Loucy (cell line): Measurements from ENCODE around the gene ARRDC1.

Experiments used
- H2AFZ ChIP-seq: fragments of 200-600 bp; sonication (generic); 2 replicates; pipeline ENCODE4 v1.6.0; 2016; ENCODE audit warnings: antibody characterized with exemption, mild to moderate bottlenecking, low read length, moderate library complexity
- H3F3A ChIP-seq: fragments of 200-600 bp; 2 replicates; pipeline ENCODE4 v1.6.0; 2016; ENCODE audit warnings: antibody characterized with exemption, low read depth, mild to moderate bottlenecking
- H3K27me3 ChIP-seq: fragments of 200-600 bp; sonication (generic); 2 replicates; pipeline ENCODE4 v1.6.1; 2014; ENCODE audit warnings: low read length, mild to moderate bottlenecking; ENCODE audit not compliant: insufficient read depth, poor library complexity, severe bottlenecking
- H3K36me3 ChIP-seq: fragments of 200-600 bp; sonication (generic); 2 replicates; pipeline ENCODE4 v1.6.1; 2016; ENCODE audit warnings: low read length; ENCODE audit not compliant: insufficient read depth
- H3K4me1 ChIP-seq: fragments of 200-600 bp; sonication (generic); 2 replicates; pipeline ENCODE4 v1.5.1; 2014; ENCODE audit warnings: low read length, mild to moderate bottlenecking; ENCODE audit not compliant: insufficient read depth, poor library complexity, severe bottlenecking
- H3K4me2 ChIP-seq: fragments of 200-600 bp; sonication (generic); 2 replicates; pipeline ENCODE4 v1.6.0; 2014; ENCODE audit warnings: antibody characterized with exemption, low read length, low read depth, mild to moderate bottlenecking; ENCODE audit not compliant: poor library complexity, severe bottlenecking
- H3K4me3 ChIP-seq: fragments of 200-600 bp; sonication (generic); 2 replicates; pipeline ENCODE4 v1.5.1; 2014; ENCODE audit warnings: low read length, mild to moderate bottlenecking, mixed read lengths; ENCODE audit not compliant: poor library complexity, severe bottlenecking
- H3K79me2 ChIP-seq: fragments of 200-600 bp; sonication (generic); 2 replicates; pipeline ENCODE4 v1.6.1; 2014; ENCODE audit warnings: low read length; ENCODE audit not compliant: insufficient read depth
- H3K9ac ChIP-seq: fragments of 200-600 bp; sonication (generic); 2 replicates; pipeline ENCODE4 v1.6.0; 2014; ENCODE audit warnings: mild to moderate bottlenecking, low read depth, low read length, moderate library complexity; ENCODE audit not compliant: poor library complexity, severe bottlenecking
- H3K9me2 ChIP-seq: fragments of 200-600 bp; sonication (generic); replicated peaks from 2 replicates; pipeline ENCODE4 v1.6.1; 2016; ENCODE audit warnings: low read depth, low read length, mixed read lengths
- H3K9me3 ChIP-seq: fragments of 200-600 bp; sonication (generic); 2 replicates; pipeline ENCODE4 v1.6.1; 2014; ENCODE audit warnings: mild to moderate bottlenecking, antibody characterized with exemption, low read length, low read depth; ENCODE audit not compliant: insufficient read depth
- H4K20me1 ChIP-seq: fragments of 200-600 bp; sonication (generic); 2 replicates; pipeline ENCODE4 v1.6.0; 2014; ENCODE audit warnings: antibody characterized with exemption, low read length, mild to moderate bottlenecking; ENCODE audit not compliant: insufficient read depth, poor library complexity, severe bottlenecking
- EZH2phosphoT487 ChIP-seq: fragments of 200-600 bp; IDR thresholded peaks from 2 replicates; pipeline ENCODE4 v1.6.1; 2018; ENCODE audit warnings: antibody characterized with exemption, mild to moderate bottlenecking, moderate library complexity, borderline replicate concordance
- TF ChIP-seq, protein P1 (sequence below): fragments of 200-600 bp; sonication (generic); conservative IDR thresholded peaks from 2 replicates; pipeline ENCODE4 v1.5.1; 2014; ENCODE audit warnings: mild to moderate bottlenecking, antibody characterized with exemption, low read length

The ARRDC1 gene, protein sequence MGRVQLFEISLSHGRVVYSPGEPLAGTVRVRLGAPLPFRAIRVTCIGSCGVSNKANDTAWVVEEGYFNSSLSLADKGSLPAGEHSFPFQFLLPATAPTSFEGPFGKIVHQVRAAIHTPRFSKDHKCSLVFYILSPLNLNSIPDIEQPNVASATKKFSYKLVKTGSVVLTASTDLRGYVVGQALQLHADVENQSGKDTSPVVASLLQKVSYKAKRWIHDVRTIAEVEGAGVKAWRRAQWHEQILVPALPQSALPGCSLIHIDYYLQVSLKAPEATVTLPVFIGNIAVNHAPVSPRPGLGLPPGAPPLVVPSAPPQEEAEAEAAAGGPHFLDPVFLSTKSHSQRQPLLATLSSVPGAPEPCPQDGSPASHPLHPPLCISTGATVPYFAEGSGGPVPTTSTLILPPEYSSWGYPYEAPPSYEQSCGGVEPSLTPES

DNA sequence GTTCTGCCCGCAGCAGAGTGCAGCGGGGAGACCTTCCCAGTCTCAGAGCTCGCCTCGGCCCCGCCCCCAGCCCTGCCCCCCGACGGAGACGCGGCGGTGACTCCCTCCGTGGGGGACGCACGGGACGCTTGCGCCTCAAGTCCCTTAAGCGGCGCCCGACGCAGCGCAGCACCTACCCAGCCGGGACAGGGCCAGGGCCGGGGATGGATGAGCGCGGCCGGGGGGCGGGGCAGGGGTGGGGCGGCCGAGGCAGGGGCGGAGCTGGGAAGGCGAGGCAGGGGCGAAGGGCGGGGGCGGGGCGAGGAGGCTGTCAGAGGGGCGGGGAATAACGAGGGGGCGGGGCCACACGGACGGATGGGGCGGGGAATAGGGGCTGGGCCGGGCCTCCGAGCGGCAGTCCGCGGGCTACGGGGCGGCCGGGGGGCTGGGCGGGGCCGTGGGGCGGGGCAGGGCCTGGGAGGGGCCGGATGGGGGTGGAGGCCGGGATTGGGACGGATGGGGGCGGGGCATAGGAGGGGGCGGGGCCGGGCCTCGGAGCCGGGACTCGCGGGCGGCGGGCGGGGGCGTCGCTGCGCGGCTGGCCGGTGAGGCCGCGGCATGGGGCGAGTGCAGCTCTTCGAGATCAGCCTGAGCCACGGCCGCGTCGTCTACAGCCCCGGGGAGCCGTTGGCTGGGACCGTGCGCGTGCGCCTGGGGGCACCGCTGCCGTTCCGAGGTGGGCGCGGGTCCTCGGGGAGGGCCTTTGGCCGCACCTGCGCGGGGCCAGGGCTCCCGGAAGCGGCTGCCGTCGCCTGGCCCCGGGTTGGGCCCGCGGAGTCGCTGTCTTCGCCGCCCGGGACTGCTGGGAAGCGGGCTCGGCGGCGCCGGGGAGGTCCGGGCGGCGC, at the start of gene ARRDC1:
TSS of gene ARRDC1 (plus strand) at position 566 of the 884 bp plus-strand sequence. CDS start at position 598, 32 bp downstream.
- Histone ChIP-seq H2AFZ (peak within 1 kb of the TSS; percentile 81; the same call in 1 of the 2 replicates), H3K9me3 (no peaks in the 10 kb centered on the region), H3K9me2 (no peaks in the 10 kb centered on the region), H3K4me1 (peaks cover 27% of the 10 kb centered on the region), H3K79me2 (peaks cover 17% of the 10 kb centered on the region), H3F3A (0 out of 2 replicates have a peak, but pooled peaks cover 2% of the 10 kb centered on the region), H4K20me1 (peaks cover 15% of the 10 kb centered on the region), H3K9ac (peak within 1 kb of the TSS; percentile 75), H3K4me3 (peak within 1 kb of the TSS; percentile 85), H3K27me3 (no peaks in the 10 kb centered on the region), H3K4me2 (peak within 1 kb of the TSS; percentile 94), H3K36me3 (no peaks in the 10 kb centered on the region)
- no peak for TF ChIP-seq EZH2phosphoT487
- TF ChIP-seq, protein P1, sequence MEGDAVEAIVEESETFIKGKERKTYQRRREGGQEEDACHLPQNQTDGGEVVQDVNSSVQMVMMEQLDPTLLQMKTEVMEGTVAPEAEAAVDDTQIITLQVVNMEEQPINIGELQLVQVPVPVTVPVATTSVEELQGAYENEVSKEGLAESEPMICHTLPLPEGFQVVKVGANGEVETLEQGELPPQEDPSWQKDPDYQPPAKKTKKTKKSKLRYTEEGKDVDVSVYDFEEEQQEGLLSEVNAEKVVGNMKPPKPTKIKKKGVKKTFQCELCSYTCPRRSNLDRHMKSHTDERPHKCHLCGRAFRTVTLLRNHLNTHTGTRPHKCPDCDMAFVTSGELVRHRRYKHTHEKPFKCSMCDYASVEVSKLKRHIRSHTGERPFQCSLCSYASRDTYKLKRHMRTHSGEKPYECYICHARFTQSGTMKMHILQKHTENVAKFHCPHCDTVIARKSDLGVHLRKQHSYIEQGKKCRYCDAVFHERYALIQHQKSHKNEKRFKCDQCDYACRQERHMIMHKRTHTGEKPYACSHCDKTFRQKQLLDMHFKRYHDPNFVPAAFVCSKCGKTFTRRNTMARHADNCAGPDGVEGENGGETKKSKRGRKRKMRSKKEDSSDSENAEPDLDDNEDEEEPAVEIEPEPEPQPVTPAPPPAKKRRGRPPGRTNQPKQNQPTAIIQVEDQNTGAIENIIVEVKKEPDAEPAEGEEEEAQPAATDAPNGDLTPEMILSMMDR: no peak

- H3K27me3 ChIP-seq: no peaks in the 10 kb centered on the region
- peaks cover 32% of the 10 kb centered on the region; the same call in 1 of the 2 replicates for H3K36me3 ChIP-seq
- H3K4me3 ChIP-seq: no peak overlapping the region
Measured at GRCh38 chr9:137556069-137556838, 49.2 kb upstream of the ARRDC1 start.

More at GRCh38 chr9:137556069-137556838, 49.2 kb upstream of the ARRDC1 start:
- Histone ChIP-seq H3K4me1 (no peaks in the 10 kb centered on the region), H3K9ac (no peak overlapping the region), H3K79me2 (0 out of 2 replicates have a peak, but pooled peaks cover 7% of the 10 kb centered on the region), H3F3A (0 out of 2 replicates have a peak, but pooled peaks cover 3% of the 10 kb centered on the region), H3K9me2 (no peaks in the 10 kb centered on the region), H4K20me1 (no peaks in the 10 kb centered on the region), H3K9me3 (no peaks in the 10 kb centered on the region), H2AFZ (no peak overlapping the region), H3K4me2 (no peak overlapping the region)
- TF ChIP-seq EZH2phosphoT487: no peak
- TF ChIP-seq, protein P1: no peak
